Activated CD8-positive, alpha-beta memory T cell treated with anti-CD3 and anti-CD28 coated beads, Interleukin-2, amount 10 ng/mL, durations not matched to agents 7 days and 5 days (primary cell): ENCODE measurements around the gene CREB5. TPM values are rescaled to one million over a fixed set of nuclear protein-coding genes. Genes with fewer than 3 reads are reported as not detected.

ENCODE experiments used
- ATAC-seq: fragments of 150-1000 bp; cut with Tn5 transposase; one replicate; pipeline ENCODE4 v1.10.0; 2021; ENCODE audit warnings: moderate library complexity
- CTCF ChIA-PET: fragments of 350-600 bp; sonication (Branson Sonifier 250); formaldehyde crosslinking; loops from one replicate; lab custom pipeline; 2021; ENCODE audit warnings: antibody characterized with exemption; lab: Charles Lee
- DNase-seq: peaks from one replicate; pipeline ENCODE4 v3.0.0-alpha.2; 2020
- H3K27ac Mint-ChIP-seq: one replicate; pipeline ENCODE4 v1.8.0; 2021; ENCODE audit warnings: mild to moderate bottlenecking, mixed read lengths
- H3K27me3 Mint-ChIP-seq: one replicate; pipeline ENCODE4 v1.8.0; 2021; ENCODE audit warnings: mixed read lengths
- H3K36me3 Mint-ChIP-seq: one replicate; pipeline ENCODE4 v1.8.0; 2021; ENCODE audit warnings: mild to moderate bottlenecking, mixed read lengths
- H3K4me1 Mint-ChIP-seq: one replicate; pipeline ENCODE4 v1.8.0; 2021; ENCODE audit warnings: mixed read lengths
- H3K4me3 Mint-ChIP-seq: one replicate; pipeline ENCODE4 v1.8.0; 2021; ENCODE audit warnings: mild to moderate bottlenecking, moderate library complexity, mixed read lengths
- H3K9me3 Mint-ChIP-seq: one replicate; pipeline ENCODE4 v1.8.0; 2022; ENCODE audit warnings: low read depth, mixed read lengths
- total RNA-seq, 2 experiments: library from RNA; stranded (reverse); gene quantifications; one replicate each; pipeline ENCODE4 v1.2.3, GENCODE V29; 2021

Gene CREB5
- total RNA-seq, 2 experiments from 2014 or later: not detected

GRCh38 chr7:28529755-28530154 is 117.4 kb downstream of the CREB5 start:
- no peak overlapping the region for H3K27ac Mint-ChIP-seq
- CTCF ChIA-PET: no interaction called here
- H3K9me3 Mint-ChIP-seq: no peaks in the 10 kb centered on the region
- H3K4me1 Mint-ChIP-seq: no peaks in the 10 kb centered on the region
- no peaks in the 10 kb centered on the region for H3K36me3 Mint-ChIP-seq
- H3K27me3 Mint-ChIP-seq: no peaks in the 10 kb centered on the region
- no peak overlapping the region for H3K4me3 Mint-ChIP-seq
- DNase-seq: no peak
- ATAC-seq: no peak

GRCh38 chr7:28530175-28530802 is 118.0 kb downstream of the CREB5 start:
- CTCF ChIA-PET: no interaction called here

GRCh38 chr7:28530803-28531175 is 118.5 kb downstream of the CREB5 start:
- CTCF ChIA-PET: no interaction called here

More at GRCh38 chr7:28530175-28530802, 118.0 kb downstream of the CREB5 start:
- Mint-ChIP-seq H3K36me3 (no peaks in the 10 kb centered on the region), H3K4me1 (no peaks in the 10 kb centered on the region), H3K9me3 (no peaks in the 10 kb centered on the region), H3K27me3 (no peaks in the 10 kb centered on the region), H3K4me3 (no peak overlapping the region), H3K27ac (no peak overlapping the region)
- no peak for DNase-seq
- ATAC-seq: no peak

GRCh38 chr7:28531291-28531690 is 119.0 kb downstream of the CREB5 start:
- DNase-seq: no peak
- Mint-ChIP-seq H3K4me3 (no peak overlapping the region), H3K27me3 (no peaks in the 10 kb centered on the region), H3K27ac (no peak overlapping the region), H3K36me3 (no peaks in the 10 kb centered on the region), H3K9me3 (no peaks in the 10 kb centered on the region), H3K4me1 (no peaks in the 10 kb centered on the region)
- ATAC-seq: no peak
- CTCF ChIA-PET: no interaction called here

More at GRCh38 chr7:28530803-28531175, 118.5 kb downstream of the CREB5 start:
- Mint-ChIP-seq H3K4me3 (no peak overlapping the region), H3K4me1 (no peaks in the 10 kb centered on the region), H3K36me3 (no peaks in the 10 kb centered on the region), H3K9me3 (no peaks in the 10 kb centered on the region), H3K27ac (no peak overlapping the region), H3K27me3 (no peaks in the 10 kb centered on the region)
- DNase-seq (no peak), ATAC-seq (no peak)

- no peak overlapping the region for H3K4me3 Mint-ChIP-seq
- no peaks in the 10 kb centered on the region for H3K27me3 Mint-ChIP-seq
- ATAC-seq: no peak
- H3K9me3 Mint-ChIP-seq: no peaks in the 10 kb centered on the region
- CTCF ChIA-PET: no interaction called here
- H3K4me1 Mint-ChIP-seq: no peaks in the 10 kb centered on the region
- no peak overlapping the region for H3K27ac Mint-ChIP-seq
- no peaks in the 10 kb centered on the region for H3K36me3 Mint-ChIP-seq
- DNase-seq: no peak
These were observed 119.9 kb downstream of the CREB5 start for GRCh38 chr7:28532181-28532580.

GRCh38 chr7:28533267-28533666 is 120.9 kb downstream of the CREB5 start:
- CTCF ChIA-PET: no interaction called here
- H3K4me3 Mint-ChIP-seq: no peak overlapping the region

GRCh38 chr7:28533731-28534531 is 121.6 kb downstream of the CREB5 start:
- DNase-seq (no peak), ATAC-seq (no peak)
- Mint-ChIP-seq H3K27me3 (peaks cover 2% of the 10 kb centered on the region), H3K9me3 (no peaks in the 10 kb centered on the region), H3K4me1 (no peaks in the 10 kb centered on the region), H3K27ac (no peak overlapping the region), H3K4me3 (no peak overlapping the region), H3K36me3 (no peaks in the 10 kb centered on the region)
- CTCF ChIA-PET: no interaction called here

More at GRCh38 chr7:28533267-28533666, 120.9 kb downstream of the CREB5 start:
- DNase-seq (no peak), ATAC-seq (no peak)
- H3K27ac Mint-ChIP-seq: no peak overlapping the region
- no peaks in the 10 kb centered on the region for H3K9me3 Mint-ChIP-seq
- no peaks in the 10 kb centered on the region for H3K4me1 Mint-ChIP-seq
- H3K27me3 Mint-ChIP-seq: peaks cover 2% of the 10 kb centered on the region
- no peaks in the 10 kb centered on the region for H3K36me3 Mint-ChIP-seq

- no peak overlapping the region for H3K4me3 Mint-ChIP-seq
- no peaks in the 10 kb centered on the region for H3K4me1 Mint-ChIP-seq
- H3K36me3 Mint-ChIP-seq: no peaks in the 10 kb centered on the region
- ATAC-seq (no peak), DNase-seq (no peak)
- peaks cover 2% of the 10 kb centered on the region for H3K27me3 Mint-ChIP-seq
- CTCF ChIA-PET: no interaction called here
- H3K9me3 Mint-ChIP-seq: no peaks in the 10 kb centered on the region
- H3K27ac Mint-ChIP-seq: no peak overlapping the region
These were observed 123.9 kb downstream of the CREB5 start for GRCh38 chr7:28536259-28536658.

- DNase-seq: no peak
- CTCF ChIA-PET: no interaction called here
- H3K27ac Mint-ChIP-seq: no peak overlapping the region
- H3K9me3 Mint-ChIP-seq: no peaks in the 10 kb centered on the region
- H3K36me3 Mint-ChIP-seq: no peaks in the 10 kb centered on the region
- no peak for ATAC-seq
- no peak overlapping the region for H3K4me3 Mint-ChIP-seq
- peaks cover 2% of the 10 kb centered on the region for H3K27me3 Mint-ChIP-seq
- H3K4me1 Mint-ChIP-seq: no peaks in the 10 kb centered on the region
These were observed 127.1 kb downstream of the CREB5 start for GRCh38 chr7:28539289-28539981.

GRCh38 chr7:28542410-28542809 is 130.1 kb downstream of the CREB5 start:
- peaks cover 2% of the 10 kb centered on the region for H3K27me3 Mint-ChIP-seq
- no peaks in the 10 kb centered on the region for H3K36me3 Mint-ChIP-seq
- CTCF ChIA-PET: no interaction called here
- DNase-seq (no peak), ATAC-seq (no peak)
- H3K27ac Mint-ChIP-seq: no peak overlapping the region
- H3K4me3 Mint-ChIP-seq: no peak overlapping the region
- H3K4me1 Mint-ChIP-seq: no peaks in the 10 kb centered on the region
- H3K9me3 Mint-ChIP-seq: no peaks in the 10 kb centered on the region

- Mint-ChIP-seq H3K4me1 (no peaks in the 10 kb centered on the region), H3K4me3 (no peak overlapping the region), H3K9me3 (peaks cover 2% of the 10 kb centered on the region), H3K36me3 (no peaks in the 10 kb centered on the region), H3K27me3 (no peaks in the 10 kb centered on the region), H3K27ac (no peak overlapping the region)
- ATAC-seq (no peak), DNase-seq (no peak)
- CTCF ChIA-PET: no interaction called here
These were observed 132.3 kb downstream of the CREB5 start for GRCh38 chr7:28544453-28545117.

- ATAC-seq: no peak
- Mint-ChIP-seq H3K4me1 (no peaks in the 10 kb centered on the region), H3K27me3 (no peaks in the 10 kb centered on the region), H3K36me3 (no peaks in the 10 kb centered on the region), H3K4me3 (no peak overlapping the region), H3K9me3 (peaks cover 2% of the 10 kb centered on the region), H3K27ac (no peak overlapping the region)
- CTCF ChIA-PET: no interaction called here
- no peak for DNase-seq
These were observed 133.7 kb downstream of the CREB5 start for GRCh38 chr7:28546067-28546466.

GRCh38 chr7:28547115-28547514 is 134.8 kb downstream of the CREB5 start:
- CTCF ChIA-PET: no interaction called here
- ATAC-seq (no peak), DNase-seq (no peak)
- Mint-ChIP-seq H3K27me3 (no peaks in the 10 kb centered on the region), H3K4me3 (no peak overlapping the region), H3K4me1 (no peaks in the 10 kb centered on the region), H3K9me3 (peaks cover 2% of the 10 kb centered on the region), H3K36me3 (no peaks in the 10 kb centered on the region), H3K27ac (no peak overlapping the region)
